ENCODE measurements around the gene PLEKHH2.

The PLEKHH2 gene

DNA sequence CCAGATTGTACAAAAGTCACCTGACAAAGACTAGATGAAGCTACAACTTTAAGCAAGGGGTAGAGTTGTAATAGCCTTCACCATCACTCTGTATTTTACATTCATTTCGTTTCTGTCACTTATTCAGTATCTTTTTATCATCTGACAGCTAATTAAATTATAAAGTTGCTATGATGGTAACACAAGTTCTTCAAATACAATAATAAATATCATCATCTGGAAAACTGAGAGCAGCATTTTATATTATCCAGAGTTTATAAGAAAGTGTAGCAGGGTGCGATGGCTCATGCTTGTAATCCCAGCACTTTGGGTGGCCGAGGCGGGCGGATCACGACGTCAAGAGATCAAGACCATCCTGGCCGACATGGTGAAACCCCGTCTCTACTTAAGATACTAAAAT, 157.9 kb downstream of the PLEKHH2 start:
- POLR2A ChIA-PET = no interaction called here
- CTCF ChIA-PET = interaction anchor here (0.9 kb wide), 1 partner anchor 249 kb away, joined by 3 read pairs; no protein-coding TSS in a partner anchor
- TF ChIP-seq, protein P1, sequence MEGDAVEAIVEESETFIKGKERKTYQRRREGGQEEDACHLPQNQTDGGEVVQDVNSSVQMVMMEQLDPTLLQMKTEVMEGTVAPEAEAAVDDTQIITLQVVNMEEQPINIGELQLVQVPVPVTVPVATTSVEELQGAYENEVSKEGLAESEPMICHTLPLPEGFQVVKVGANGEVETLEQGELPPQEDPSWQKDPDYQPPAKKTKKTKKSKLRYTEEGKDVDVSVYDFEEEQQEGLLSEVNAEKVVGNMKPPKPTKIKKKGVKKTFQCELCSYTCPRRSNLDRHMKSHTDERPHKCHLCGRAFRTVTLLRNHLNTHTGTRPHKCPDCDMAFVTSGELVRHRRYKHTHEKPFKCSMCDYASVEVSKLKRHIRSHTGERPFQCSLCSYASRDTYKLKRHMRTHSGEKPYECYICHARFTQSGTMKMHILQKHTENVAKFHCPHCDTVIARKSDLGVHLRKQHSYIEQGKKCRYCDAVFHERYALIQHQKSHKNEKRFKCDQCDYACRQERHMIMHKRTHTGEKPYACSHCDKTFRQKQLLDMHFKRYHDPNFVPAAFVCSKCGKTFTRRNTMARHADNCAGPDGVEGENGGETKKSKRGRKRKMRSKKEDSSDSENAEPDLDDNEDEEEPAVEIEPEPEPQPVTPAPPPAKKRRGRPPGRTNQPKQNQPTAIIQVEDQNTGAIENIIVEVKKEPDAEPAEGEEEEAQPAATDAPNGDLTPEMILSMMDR (IDR thresholded peaks at IDR 0.05; ENCODE audit: control extremely low read depth, extremely low read depth, low read depth, missing control alignments) = no peak
- DNase-seq (ENCODE audit: extremely low spot score) = no peak

DNA sequence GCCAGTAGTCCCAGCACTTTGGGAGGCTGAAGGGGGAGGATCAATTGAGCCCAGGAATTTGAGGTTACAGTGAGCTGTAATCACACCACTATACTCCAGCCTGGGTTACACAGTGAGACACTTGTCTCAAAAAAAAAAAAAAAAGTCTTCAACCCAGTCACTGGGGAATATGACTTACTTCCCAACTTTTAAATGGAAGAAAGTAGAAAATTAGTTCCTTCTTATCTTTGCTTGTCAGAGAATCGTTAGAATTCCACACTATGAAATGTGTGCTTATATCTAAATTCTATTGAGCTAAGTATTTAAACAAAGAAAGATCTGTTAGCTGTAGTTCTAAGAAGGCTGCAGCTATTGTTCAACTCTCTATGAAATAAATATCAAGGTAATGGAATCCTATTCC, 159.1 kb downstream of the PLEKHH2 start:
- ChIA-PET CTCF (no interaction called here), POLR2A (no interaction called here)
- TF ChIP-seq, protein P1 (IDR thresholded peaks at IDR 0.05; ENCODE audit: control extremely low read depth, extremely low read depth, low read depth, missing control alignments) = no peak
- DNase-seq (ENCODE audit: extremely low spot score) = no peak

DNA sequence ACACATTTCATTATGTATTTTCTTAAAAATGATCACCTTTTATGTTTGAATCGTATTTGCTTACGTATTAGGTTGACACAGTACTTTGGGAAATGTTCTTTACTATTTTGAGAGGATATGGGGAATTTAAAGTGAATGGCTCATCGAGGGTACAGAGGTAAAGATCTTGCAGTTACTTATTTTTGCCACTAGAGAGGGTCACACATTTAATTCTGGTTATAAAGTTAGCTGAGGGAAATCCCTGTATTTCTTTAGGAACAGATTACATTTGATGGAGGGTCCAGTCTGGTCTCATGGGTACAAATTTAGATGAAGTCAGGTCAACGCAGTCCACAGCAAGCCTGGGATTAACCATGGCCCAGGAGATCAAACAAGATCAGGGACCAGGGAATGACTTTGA, 161.2 kb downstream of the PLEKHH2 start:
- TF ChIP-seq, protein P1 (IDR thresholded peaks at IDR 0.05; ENCODE audit: control extremely low read depth, extremely low read depth, low read depth, missing control alignments) = no peak
- POLR2A ChIA-PET = no interaction called here
- DNase-seq (ENCODE audit: extremely low spot score) = no peak
- CTCF ChIA-PET = interaction anchor here (1.0 to 1.8 kb wide), 3 partner anchors 9 to 24 kb away, joined by 3 to 5 read pairs (median 4); no protein-coding TSS in a partner anchor

DNA sequence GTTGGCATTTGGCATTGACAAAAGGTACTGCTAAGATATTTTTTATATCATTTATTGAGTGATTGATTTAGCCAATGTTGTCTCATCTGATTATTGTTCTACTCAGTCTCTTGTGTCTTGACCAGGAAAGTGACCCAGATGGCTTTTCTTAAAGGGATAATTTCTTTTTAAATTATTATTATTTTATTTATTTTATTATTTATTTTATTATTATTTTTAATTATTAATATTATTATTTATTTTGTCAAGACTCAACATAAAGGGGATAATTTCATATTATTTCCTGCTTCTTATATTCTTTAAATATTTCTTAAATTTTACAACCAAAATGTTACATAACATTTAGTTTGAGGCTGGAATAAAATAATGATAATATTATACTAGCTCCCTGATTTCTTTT, 163.8 kb downstream of the PLEKHH2 start:
- ChIA-PET CTCF (interaction anchor here (1.2 kb wide), 1 partner anchor 9 kb away, joined by 6 read pairs; no protein-coding TSS in a partner anchor), POLR2A (no interaction called here)
- DNase-seq (ENCODE audit: extremely low spot score) = no peak
- TF ChIP-seq, protein P1 (IDR thresholded peaks at IDR 0.05; ENCODE audit: control extremely low read depth, extremely low read depth, low read depth, missing control alignments) = no peak

DNA sequence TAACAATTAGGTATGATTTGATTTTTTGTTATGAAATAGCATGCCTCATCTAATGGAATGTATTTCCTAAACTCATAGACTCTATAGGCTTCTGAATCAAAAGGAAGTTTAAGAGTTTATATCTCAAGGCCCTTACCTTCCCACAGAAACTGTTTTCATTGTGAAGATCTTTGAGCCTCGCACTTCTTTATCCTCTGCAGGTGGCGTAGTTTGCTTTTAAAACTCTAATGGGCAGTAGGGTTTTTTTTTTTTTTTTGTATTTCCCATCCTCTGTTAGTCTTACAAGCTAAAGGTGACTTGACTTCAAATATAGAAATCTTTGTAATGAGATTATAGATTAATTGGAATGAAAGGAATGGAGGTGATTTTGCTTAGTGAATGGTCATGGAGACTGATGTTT, 165.1 kb downstream of the PLEKHH2 start:
- CTCF ChIA-PET = no interaction called here
- POLR2A ChIA-PET = no interaction called here
- TF ChIP-seq, protein P1 (IDR thresholded peaks at IDR 0.05; ENCODE audit: control extremely low read depth, extremely low read depth, low read depth, missing control alignments) = no peak
- DNase-seq (ENCODE audit: extremely low spot score) = no peak

DNA sequence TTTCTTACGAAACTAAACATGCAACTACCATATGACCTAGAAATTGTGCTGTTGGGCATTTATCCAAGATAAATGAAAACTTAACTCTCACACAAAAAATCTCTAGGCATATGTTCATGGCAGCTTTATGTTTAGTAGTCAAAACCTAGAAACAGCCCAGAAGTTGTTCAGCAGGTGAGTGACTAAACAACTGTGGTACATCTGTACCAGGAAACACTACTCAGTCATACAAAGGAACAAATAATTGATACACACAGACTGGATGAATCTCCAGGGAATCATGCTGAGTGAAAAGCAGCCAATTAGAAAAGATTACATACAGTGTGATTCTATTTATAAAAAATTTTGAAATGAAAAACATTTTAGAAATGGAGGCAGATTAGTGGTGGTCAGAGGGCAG, 166.1 kb downstream of the PLEKHH2 start:
- CTCF ChIA-PET = no interaction called here
- DNase-seq (ENCODE audit: extremely low spot score) = no peak
- POLR2A ChIA-PET = no interaction called here
- TF ChIP-seq, protein P1 (IDR thresholded peaks at IDR 0.05; ENCODE audit: control extremely low read depth, extremely low read depth, low read depth, missing control alignments) = no peak

DNA sequence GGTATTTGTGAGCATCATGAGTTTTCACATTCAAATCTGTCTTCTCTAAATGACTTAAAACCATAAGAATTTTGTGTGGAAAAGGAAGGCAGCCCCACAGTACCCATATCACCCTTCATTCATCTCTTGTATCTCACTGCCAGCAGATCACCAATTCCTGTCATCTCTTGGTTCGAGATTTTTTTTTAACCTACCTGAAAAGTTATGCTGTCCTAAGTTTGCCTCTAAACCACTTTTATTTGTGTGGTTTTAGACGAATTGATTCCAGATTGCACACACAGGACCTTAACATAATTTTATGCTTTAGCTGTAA, 169.6 kb downstream of the PLEKHH2 start:
- DNase-seq (ENCODE audit: extremely low spot score) = no peak
- POLR2A ChIA-PET = no interaction called here
- CTCF ChIA-PET = no interaction called here

More for the DNA sequence above, 169.6 kb downstream of the PLEKHH2 start:
- TF ChIP-seq, protein P1 (IDR thresholded peaks at IDR 0.05; ENCODE audit: control extremely low read depth, extremely low read depth, low read depth, missing control alignments) = no peak

Data from GM10248 (cell line).